HG03432 (cell line): Measurements from ENCODE around the gene MYRF.
A peak's percentile ranks its signal among the peaks of the same experiment; 100 is the strongest.

Experiments
- ATAC-seq: cut with Tn5 transposase; IDR thresholded peaks from one replicate; pipeline ENCODE4 v1.9.1; 2021; ENCODE audit warnings: mild to moderate bottlenecking, moderate library complexity; ENCODE audit not compliant: unreplicated experiment

Gene MYRF

GRCh38 chr11:61815790-61816735, 63.6 kb downstream of the MYRF start:
- peak; percentile 33 for ATAC-seq

- ATAC-seq, result peak; percentile 61
Observed at GRCh38 chr11:61816736-61817455, 64.5 kb downstream of the MYRF start, which contains the start of gene FADS1. Gene FADS1 (minus strand): TSS chr11:61817003. CDS start chr11:61816929, 74 bp downstream.

- ATAC-seq, result no peak
Observed at GRCh38 chr11:61817471-61818202, 65.2 kb downstream of the MYRF start.

GRCh38 chr11:61820174-61820573, 67.7 kb downstream of the MYRF start:
- no peak for ATAC-seq

- peak; percentile 4 for ATAC-seq
Observed at GRCh38 chr11:61826930-61827570, 74.6 kb downstream of the MYRF start.

GRCh38 chr11:61827571-61828378, 75.3 kb downstream of the MYRF start, which contains the start of gene FADS2:
Gene FADS2 (plus strand): TSS chr11:61828300. CDS start chr11:61828391, 91 bp downstream.
- ATAC-seq, result peak; percentile 83

- ATAC-seq, result no peak
Observed at GRCh38 chr11:61828379-61828628, 75.9 kb downstream of the MYRF start.

- ATAC-seq, result peak; percentile 26
Observed at GRCh38 chr11:61828629-61829407, 76.4 kb downstream of the MYRF start.

- no peak for ATAC-seq
Observed at GRCh38 chr11:61829806-61830205, 77.4 kb downstream of the MYRF start.

- ATAC-seq, result no peak
Observed at GRCh38 chr11:61830237-61831105, 78.0 kb downstream of the MYRF start.

GRCh38 chr11:61832207-61832606, 79.8 kb downstream of the MYRF start:
- no peak for ATAC-seq

GRCh38 chr11:61832754-61833153, 80.3 kb downstream of the MYRF start:
- ATAC-seq, result no peak

GRCh38 chr11:61833471-61833870, 81.0 kb downstream of the MYRF start:
- ATAC-seq, result no peak

GRCh38 chr11:61833926-61834277, 81.5 kb downstream of the MYRF start:
- ATAC-seq, result no peak

GRCh38 chr11:61834278-61835048, 82.0 kb downstream of the MYRF start:
- ATAC-seq, result peak; percentile 94

- ATAC-seq, result no peak
Observed at GRCh38 chr11:61836193-61836592, 83.8 kb downstream of the MYRF start.

GRCh38 chr11:61837411-61838005, 85.1 kb downstream of the MYRF start:
- no peak for ATAC-seq
